ENCODE data around the gene PLA2G1B.

PLA2G1B gene

DNA sequence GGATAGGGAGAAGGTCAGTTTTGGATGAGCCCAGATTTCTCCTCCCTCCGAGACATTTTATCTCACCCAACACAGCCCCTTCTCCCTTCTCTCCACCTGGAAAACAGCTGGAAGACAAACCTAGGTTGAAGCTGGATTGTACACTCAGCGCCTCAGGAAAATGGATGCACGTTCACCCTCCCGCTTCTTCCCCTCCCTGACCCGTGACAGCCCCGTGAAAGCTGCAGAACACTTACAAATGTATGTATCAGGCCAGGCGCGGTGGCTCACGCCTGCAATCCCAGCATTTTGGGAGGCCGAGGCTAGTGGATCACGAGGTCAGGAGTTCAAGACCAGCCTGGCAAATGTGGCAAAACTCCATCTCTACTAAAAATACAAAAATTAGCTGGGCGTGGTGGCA, 40.1 kb downstream of the PLA2G1B start:
- Histone ChIP-seq H2AFZ (ENCODE audit: low read depth) (no peak overlapping the region), H3K4me3 (IDR thresholded peaks at IDR 0.05; ENCODE audit: insufficient read depth, low read depth, low read length) (no peak overlapping the region), H3K79me2 (ENCODE audit: insufficient read depth, low read depth) (no peaks in the 10 kb centered on the region), H3K9ac (no peak overlapping the region), H3K4me2 (no peak overlapping the region), H3K27me3 (ENCODE audit: insufficient read depth, low read depth) (no peaks in the 10 kb centered on the region), H3K27ac (no peak overlapping the region), H4K20me1 (ENCODE audit: insufficient read depth) (no peaks in the 10 kb centered on the region), H3K4me1 (ENCODE audit: low read depth, poor library complexity, severe bottlenecking) (no peaks in the 10 kb centered on the region), H3K36me3 (ENCODE audit: insufficient read depth) (no peaks in the 10 kb centered on the region)
- TF ChIP-seq CTCF (conservative IDR thresholded peaks at IDR 0.05; ENCODE audit: low read depth, low read length): no peak

DNA sequence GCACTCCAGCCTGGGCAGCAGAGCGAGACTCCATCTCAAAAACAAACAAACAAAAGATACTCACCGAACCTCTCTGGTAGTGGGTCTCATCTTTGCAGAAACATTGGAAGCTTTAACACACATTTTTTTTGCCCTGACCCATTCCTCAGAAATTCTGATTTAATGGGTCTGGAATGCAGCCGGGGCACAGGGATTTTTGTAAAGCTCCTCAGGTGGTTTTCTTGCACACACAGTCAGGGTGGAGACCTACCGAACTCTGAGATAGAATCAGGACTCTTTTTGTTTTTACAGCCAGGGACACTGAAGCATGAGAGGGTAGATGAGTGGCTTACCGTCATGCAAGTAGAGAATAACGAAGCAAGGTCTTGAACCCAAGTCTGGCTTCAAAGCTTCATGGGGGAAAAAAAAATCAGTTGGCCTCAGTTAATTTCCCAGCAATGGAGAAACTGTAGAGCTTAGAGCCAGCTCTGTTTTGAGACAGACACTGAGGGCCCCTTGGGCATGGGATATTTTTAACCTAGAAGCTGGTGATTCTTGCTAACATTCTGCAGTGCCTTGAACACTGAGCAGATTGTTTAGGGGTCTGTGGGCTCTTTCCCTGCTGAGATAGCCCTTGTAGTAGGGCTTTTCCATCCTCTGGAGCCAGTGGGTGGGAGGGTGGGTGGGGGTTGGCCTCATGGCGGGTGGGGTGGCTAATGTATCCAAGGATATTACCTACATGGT, 40.6 kb downstream of the PLA2G1B start:
- Histone ChIP-seq H3K9ac (no peak overlapping the region), H3K79me2 (ENCODE audit: insufficient read depth, low read depth) (no peaks in the 10 kb centered on the region), H3K27ac (no peak overlapping the region), H4K20me1 (ENCODE audit: insufficient read depth) (no peaks in the 10 kb centered on the region), H3K4me3 (IDR thresholded peaks at IDR 0.05; ENCODE audit: insufficient read depth, low read depth, low read length) (no peak overlapping the region), H3K36me3 (ENCODE audit: insufficient read depth) (no peaks in the 10 kb centered on the region), H3K4me1 (ENCODE audit: low read depth, poor library complexity, severe bottlenecking) (no peaks in the 10 kb centered on the region), H3K4me2 (no peak overlapping the region), H2AFZ (ENCODE audit: low read depth) (no peak overlapping the region), H3K27me3 (ENCODE audit: insufficient read depth, low read depth) (no peaks in the 10 kb centered on the region)
- TF ChIP-seq CTCF (conservative IDR thresholded peaks at IDR 0.05; ENCODE audit: low read depth, low read length): no peak

DNA sequence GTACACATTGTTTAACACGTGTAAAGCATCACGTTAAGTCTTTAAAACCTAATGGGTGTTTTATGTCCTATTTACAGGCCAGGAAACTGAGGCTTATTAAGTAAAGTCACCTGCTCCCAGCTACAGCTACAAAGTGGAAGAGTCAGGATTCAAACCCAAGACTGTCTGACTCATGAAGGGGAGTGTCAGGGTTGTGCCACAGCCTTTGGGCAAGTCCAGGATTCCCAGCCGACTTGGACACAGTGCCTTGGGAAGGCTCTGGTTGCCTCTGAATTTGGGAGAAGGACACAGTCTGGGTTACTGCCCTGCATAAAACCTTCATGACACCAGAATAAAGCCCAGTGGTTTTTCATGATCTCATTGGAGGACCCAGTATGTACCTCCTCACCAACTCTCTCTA, 43.2 kb downstream of the PLA2G1B start:
- Histone ChIP-seq H3K4me3 (IDR thresholded peaks at IDR 0.05; ENCODE audit: insufficient read depth, low read depth, low read length) (no peak overlapping the region), H3K9ac (no peak overlapping the region), H3K27ac (no peak overlapping the region), H3K4me2 (no peak overlapping the region), H3K79me2 (ENCODE audit: insufficient read depth, low read depth) (no peaks in the 10 kb centered on the region), H4K20me1 (ENCODE audit: insufficient read depth) (no peaks in the 10 kb centered on the region), H2AFZ (ENCODE audit: low read depth) (no peak overlapping the region), H3K27me3 (ENCODE audit: insufficient read depth, low read depth) (no peaks in the 10 kb centered on the region), H3K36me3 (ENCODE audit: insufficient read depth) (no peaks in the 10 kb centered on the region), H3K4me1 (ENCODE audit: low read depth, poor library complexity, severe bottlenecking) (no peaks in the 10 kb centered on the region)
- no peak for TF ChIP-seq CTCF (conservative IDR thresholded peaks at IDR 0.05; ENCODE audit: low read depth, low read length)

DNA sequence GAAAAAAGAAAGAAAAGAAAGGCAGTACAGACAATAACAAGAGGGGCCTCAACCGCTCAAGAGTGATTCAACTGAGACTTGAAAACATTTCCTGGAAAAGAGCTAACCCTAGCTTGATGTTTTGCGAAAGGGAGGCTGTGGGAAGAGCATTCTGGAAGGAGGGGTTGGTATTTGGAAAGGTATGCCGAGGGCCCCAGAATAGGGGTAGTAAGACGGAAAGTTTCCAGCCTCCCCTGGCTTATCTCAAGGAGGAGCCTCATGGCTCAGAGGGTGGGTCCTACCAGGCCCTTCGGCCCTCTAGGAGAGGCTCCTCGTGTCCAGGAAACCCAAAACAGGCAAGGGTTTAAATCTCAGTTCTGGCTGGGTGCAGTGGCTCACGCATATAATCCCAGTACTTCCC, 44.3 kb downstream of the PLA2G1B start:
- no peak overlapping the region for H3K4me3 ChIP-seq (IDR thresholded peaks at IDR 0.05; ENCODE audit: insufficient read depth, low read depth, low read length)
- no peak overlapping the region for H3K27ac ChIP-seq
- no peaks in the 10 kb centered on the region for H3K27me3 ChIP-seq (ENCODE audit: insufficient read depth, low read depth)
- no peaks in the 10 kb centered on the region for H4K20me1 ChIP-seq (ENCODE audit: insufficient read depth)
- H3K4me2 ChIP-seq: no peak overlapping the region
- no peak for TF ChIP-seq CTCF (conservative IDR thresholded peaks at IDR 0.05; ENCODE audit: low read depth, low read length)
- H3K79me2 ChIP-seq (ENCODE audit: insufficient read depth, low read depth): no peaks in the 10 kb centered on the region
- no peaks in the 10 kb centered on the region for H3K4me1 ChIP-seq (ENCODE audit: low read depth, poor library complexity, severe bottlenecking)
- no peak overlapping the region for H2AFZ ChIP-seq (ENCODE audit: low read depth)
- H3K9ac ChIP-seq: no peak overlapping the region
- no peaks in the 10 kb centered on the region for H3K36me3 ChIP-seq (ENCODE audit: insufficient read depth)
